ENCODE measurements around the gene MYL4.
A peak's percentile ranks its signal among the peaks of the same experiment; 100 is the strongest.
"Not testable (repeated sequence)": the region's sequence is repeated elsewhere in the genome, so short reads cannot be mapped to it uniquely, and the experiment has no call there.

MYL4 gene

DNA sequence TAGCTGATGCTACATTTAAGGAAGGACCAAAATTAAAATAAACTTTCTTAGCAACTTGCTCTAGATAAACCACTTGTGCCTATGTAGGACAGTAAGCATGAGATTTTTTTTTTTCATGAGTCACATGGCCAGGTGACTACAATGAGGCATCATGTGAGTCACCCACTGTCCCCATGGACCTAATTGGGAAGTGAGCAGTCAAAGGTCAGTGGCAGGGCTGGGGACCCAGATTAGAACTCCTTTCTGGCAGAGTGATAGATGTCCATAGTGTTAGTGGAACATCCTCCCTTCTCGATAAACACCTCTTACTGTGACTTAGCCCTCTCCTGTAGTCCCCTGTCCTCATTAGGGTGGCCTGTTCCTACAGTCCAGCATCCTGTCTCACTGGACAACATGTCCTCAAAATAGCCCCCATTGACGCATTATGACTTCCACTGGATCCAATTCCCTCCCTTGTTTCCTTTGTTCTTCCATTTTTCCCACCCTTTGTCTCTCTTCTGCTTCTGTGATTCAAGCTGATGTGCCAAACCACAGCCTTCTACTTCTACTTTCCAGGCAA is 56.9 kb downstream of the MYL4 start:
- Histone ChIP-seq H3K9me3 (no peaks in the 10 kb centered on the region), H3K4me1 (peaks cover 0 to 92% (median 48%) of the 10 kb centered on the region in 4 donors), H3K36me3 (no peaks in the 10 kb centered on the region), H3K27me3 (no peaks in the 10 kb centered on the region), H3K27ac (peak overlapping the region; percentile 70 to 92), H3K4me3 (no peak overlapping the region)
- peak in 1 of 2 donors; percentile 45 for DNase-seq
- intact Hi-C loops (cut with DNase I; ENCODE audit: low total_unique reads) = no loop called here
- TF ChIP-seq, protein P1, sequence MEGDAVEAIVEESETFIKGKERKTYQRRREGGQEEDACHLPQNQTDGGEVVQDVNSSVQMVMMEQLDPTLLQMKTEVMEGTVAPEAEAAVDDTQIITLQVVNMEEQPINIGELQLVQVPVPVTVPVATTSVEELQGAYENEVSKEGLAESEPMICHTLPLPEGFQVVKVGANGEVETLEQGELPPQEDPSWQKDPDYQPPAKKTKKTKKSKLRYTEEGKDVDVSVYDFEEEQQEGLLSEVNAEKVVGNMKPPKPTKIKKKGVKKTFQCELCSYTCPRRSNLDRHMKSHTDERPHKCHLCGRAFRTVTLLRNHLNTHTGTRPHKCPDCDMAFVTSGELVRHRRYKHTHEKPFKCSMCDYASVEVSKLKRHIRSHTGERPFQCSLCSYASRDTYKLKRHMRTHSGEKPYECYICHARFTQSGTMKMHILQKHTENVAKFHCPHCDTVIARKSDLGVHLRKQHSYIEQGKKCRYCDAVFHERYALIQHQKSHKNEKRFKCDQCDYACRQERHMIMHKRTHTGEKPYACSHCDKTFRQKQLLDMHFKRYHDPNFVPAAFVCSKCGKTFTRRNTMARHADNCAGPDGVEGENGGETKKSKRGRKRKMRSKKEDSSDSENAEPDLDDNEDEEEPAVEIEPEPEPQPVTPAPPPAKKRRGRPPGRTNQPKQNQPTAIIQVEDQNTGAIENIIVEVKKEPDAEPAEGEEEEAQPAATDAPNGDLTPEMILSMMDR (IDR thresholded peaks at IDR 0.05) = no peak

DNA sequence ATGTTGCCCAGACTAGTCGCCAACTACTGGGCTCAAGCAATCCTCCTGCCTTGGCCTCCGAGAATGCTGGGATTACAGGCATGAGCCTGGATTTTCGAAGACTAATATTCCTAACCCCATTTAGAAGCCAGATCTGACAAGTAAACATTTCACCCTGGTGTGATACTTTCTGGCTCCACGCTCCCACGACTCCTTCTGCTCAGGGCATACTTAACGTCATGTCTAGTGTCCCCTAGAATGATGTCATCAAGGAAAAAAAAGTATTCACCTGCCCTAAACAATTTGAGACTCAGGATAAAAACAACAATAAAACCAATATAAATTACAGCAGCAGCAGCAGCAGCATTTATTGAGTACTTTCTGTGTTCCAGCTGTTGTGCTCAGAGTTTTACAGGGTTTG is 57.6 kb downstream of the MYL4 start:
- intact Hi-C loops (cut with DNase I; ENCODE audit: low total_unique reads) = no loop called here
- Histone ChIP-seq H3K27ac (peak overlapping the region; percentile 70 to 92), H3K4me3 (no peak overlapping the region), H3K4me1 (peaks cover 0 to 93% (median 48%) of the 10 kb centered on the region in 4 donors), H3K36me3 (no peaks in the 10 kb centered on the region), H3K9me3 (no peaks in the 10 kb centered on the region), H3K27me3 (no peaks in the 10 kb centered on the region)
- TF ChIP-seq, protein P1 (IDR thresholded peaks at IDR 0.05) = no peak
- DNase-seq = no peak

DNA sequence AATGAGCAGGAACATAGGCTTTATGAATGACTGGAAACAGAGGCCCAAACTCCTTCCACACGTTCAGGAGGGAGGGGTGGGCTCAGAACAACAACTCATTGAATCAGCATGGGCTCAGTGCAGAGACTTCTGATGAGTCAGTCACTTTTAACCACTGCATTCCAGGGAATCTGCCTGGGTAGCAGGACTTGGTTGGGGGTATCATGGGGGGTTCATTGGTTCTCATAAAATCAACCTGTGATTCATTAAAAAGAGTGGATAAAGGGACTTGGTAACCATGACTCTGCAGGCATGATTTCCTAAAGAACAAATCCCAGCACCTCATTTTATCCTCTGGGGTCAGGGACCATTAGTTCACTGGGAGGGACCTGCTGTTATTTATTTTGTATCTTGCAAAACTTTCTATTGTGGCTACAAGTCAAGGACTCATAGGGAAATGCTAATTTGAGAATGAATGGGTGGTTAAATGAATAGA is 58.2 kb downstream of the MYL4 start:
- Histone ChIP-seq H3K27ac (peak overlapping the region; percentile 70 to 92), H3K4me3 (no peak overlapping the region), H3K9me3 (no peaks in the 10 kb centered on the region), H3K4me1 (peaks cover 0 to 87% (median 48%) of the 10 kb centered on the region in 4 donors), H3K27me3 (no peaks in the 10 kb centered on the region), H3K36me3 (no peaks in the 10 kb centered on the region)
- TF ChIP-seq, protein P1 (IDR thresholded peaks at IDR 0.05) = no peak
- no peak for DNase-seq
- intact Hi-C loops (cut with DNase I; ENCODE audit: low total_unique reads) = no loop called here

GRCh38 chr17:47268964-47269363 is 59.8 kb downstream of the MYL4 start:
- H3K4me1 ChIP-seq = peaks cover 0 to 87% (median 51%) of the 10 kb centered on the region in 4 donors
- H3K9me3 ChIP-seq; intact Hi-C loops (cut with DNase I; ENCODE audit: low total_unique reads); DNase-seq; H3K4me3 ChIP-seq; H3K36me3 ChIP-seq; H3K27me3 ChIP-seq: not testable (repeated sequence)
- peak overlapping the region; percentile 70 to 92 for H3K27ac ChIP-seq

GRCh38 chr17:47269561-47270280 is 60.6 kb downstream of the MYL4 start:
- intact Hi-C loops (cut with DNase I; ENCODE audit: low total_unique reads) = loop anchor here (5.0 kb wide), 1 partner anchor 43 kb away; no protein-coding TSS in a partner anchor
- not testable (repeated sequence) for H3K27me3 ChIP-seq, DNase-seq, H3K36me3 ChIP-seq, H3K9me3 ChIP-seq, H3K4me3 ChIP-seq
- Histone ChIP-seq H3K4me1 (peaks cover 0 to 87% (median 59%) of the 10 kb centered on the region in 4 donors), H3K27ac (peak overlapping the region; percentile 70 to 92)

- Histone ChIP-seq H3K4me3 (no peak overlapping the region), H3K27me3 (no peaks in the 10 kb centered on the region), H3K36me3 (no peaks in the 10 kb centered on the region), H3K4me1 (peaks cover 0 to 87% (median 61%) of the 10 kb centered on the region in 4 donors), H3K9me3 (no peaks in the 10 kb centered on the region), H3K27ac (peak overlapping the region; percentile 70 to 92)
- intact Hi-C loops (cut with DNase I; ENCODE audit: low total_unique reads) = loop anchor here (5.0 kb wide), 1 partner anchor 41 kb away; no protein-coding TSS in a partner anchor
- no peak for DNase-seq
- TF ChIP-seq, protein P1 (IDR thresholded peaks at IDR 0.05) = no peak
Measured at GRCh38 chr17:47270946-47271705, 62.0 kb downstream of the MYL4 start.

Data from tibial artery (tissue), 4 donors.